OCI-LY7 (cell line): ENCODE measurements around the gene SLAMF8. TPM values are rescaled to one million over a fixed set of nuclear protein-coding genes. Genes with fewer than 3 reads are reported as not detected.

ENCODE experiments used
- BruUV-seq: library from RNA; stranded (reverse); fragments of 400-500 nt; replicated peaks from 2 replicates; lab custom pipeline; 2021; lab: Mats Ljungman, UMichigan
- CTCF ChIA-PET: fragments of 300-600 bp; sonication (Branson Sonifier 250); formaldehyde crosslinking; loops from one replicate; lab custom pipeline; 2022; ENCODE audit warnings: antibody characterized with exemption; ENCODE audit not compliant: unreplicated experiment; lab: Charles Lee
- POLR2A ChIA-PET: fragments of 300-600 bp; sonication (Branson Sonifier 250); formaldehyde crosslinking; loops from one replicate; lab custom pipeline; 2022; ENCODE audit warnings: antibody characterized with exemption; lab: Charles Lee
- DNase-seq: peaks from one replicate; pipeline ENCODE4 v3.0.0-alpha.2; 2015; ENCODE audit warnings: low spot score
- H2AFZ ChIP-seq: fragments of 200-600 bp; sonication (generic), shearing (Covaris generic); 2 replicates; pipeline ENCODE4 v1.6.1; 2014; ENCODE audit warnings: mild to moderate bottlenecking, antibody characterized with exemption, low read length, moderate library complexity
- H3K27ac ChIP-seq: fragments of 200-600 bp; sonication (generic); 2 replicates; pipeline ENCODE4 v1.5.1; 2014; ENCODE audit warnings: mixed run types, low read depth, mild to moderate bottlenecking, moderate library complexity, low read length, inconsistent platforms; ENCODE audit not compliant: poor library complexity, severe bottlenecking
- H3K36me3 ChIP-seq: fragments of 200-600 bp; sonication (generic); 2 replicates; pipeline ENCODE4 v1.6.1; 2014; ENCODE audit warnings: mild to moderate bottlenecking, antibody characterized with exemption, low read length, moderate library complexity, mixed read lengths; ENCODE audit not compliant: insufficient read depth
- H3K4me1 ChIP-seq: fragments of 200-600 bp; sonication (generic); 2 replicates; pipeline ENCODE4 v1.5.1; 2014; ENCODE audit warnings: mild to moderate bottlenecking, low read length; ENCODE audit not compliant: insufficient read depth, poor library complexity, severe bottlenecking
- H3K4me2 ChIP-seq: fragments of 200-600 bp; sonication (generic); 2 replicates; pipeline ENCODE4 v1.6.1; 2014; ENCODE audit warnings: mild to moderate bottlenecking, low read length
- H3K4me3 ChIP-seq: fragments of 200-600 bp; sonication (generic); 2 replicates; pipeline ENCODE4 v1.5.1; 2014; ENCODE audit warnings: mild to moderate bottlenecking, low read depth, low read length; ENCODE audit not compliant: poor library complexity, severe bottlenecking
- H3K79me2 ChIP-seq: fragments of 200-600 bp; sonication (generic); 2 replicates; pipeline ENCODE4 v1.6.1; 2016; ENCODE audit warnings: low read depth, mild to moderate bottlenecking, low read length, moderate library complexity, mixed read lengths; ENCODE audit not compliant: insufficient read depth
- H3K9me2 ChIP-seq: fragments of 200-600 bp; sonication (generic); 2 replicates; pipeline ENCODE4 v1.6.1; 2016; ENCODE audit warnings: mild to moderate bottlenecking, low read length, mixed read lengths; ENCODE audit not compliant: insufficient read depth
- H3K9me3 ChIP-seq: fragments of 200-600 bp; sonication (generic); 2 replicates; pipeline ENCODE4 v1.6.1; 2014; ENCODE audit warnings: mild to moderate bottlenecking, mixed run types, low read length, mixed read lengths
- H4K20me1 ChIP-seq: fragments of 200-600 bp; sonication (generic); 2 replicates; pipeline ENCODE4 v1.6.1; 2014; ENCODE audit warnings: mild to moderate bottlenecking, antibody characterized with exemption, low read length, moderate library complexity, mixed read lengths; ENCODE audit not compliant: insufficient read depth
- CTCF ChIP-seq: fragments of 200-600 bp; sonication (generic); conservative IDR thresholded peaks from 2 replicates; pipeline ENCODE4 v1.5.1; 2014; ENCODE audit warnings: mild to moderate bottlenecking, antibody characterized with exemption, low read length, moderate library complexity, mixed read lengths
- EZH2phosphoT487 ChIP-seq: fragments of 200-600 bp; sonication (generic); IDR thresholded peaks from 2 replicates; pipeline ENCODE4 v1.6.1; 2018; ENCODE audit warnings: low read depth, borderline replicate concordance, mild to moderate bottlenecking, mixed run types, antibody characterized with exemption, low read length, moderate library complexity, mixed read lengths
- intact Hi-C: fragments of 100-400 bp; cut with micrococcal nuclease; formaldehyde crosslinking; loops from one replicate; pipeline ENCODE4 v1.10.0; 2022; ENCODE audit not compliant: unreplicated experiment
- total RNA-seq, 2 experiments: library from RNA; depleted of rRNA in 1 of 2; stranded (reverse); fragments of >200 nt in 1 of 2; shearing (Covaris generic) in 1 of 2; gene quantifications; 2 replicates each; pipeline ENCODE4 v1.2.3, GENCODE V29; 2014 to 2022

Gene SLAMF8
- total RNA-seq, 2 experiments from 2014 or later: not detected

DNA sequence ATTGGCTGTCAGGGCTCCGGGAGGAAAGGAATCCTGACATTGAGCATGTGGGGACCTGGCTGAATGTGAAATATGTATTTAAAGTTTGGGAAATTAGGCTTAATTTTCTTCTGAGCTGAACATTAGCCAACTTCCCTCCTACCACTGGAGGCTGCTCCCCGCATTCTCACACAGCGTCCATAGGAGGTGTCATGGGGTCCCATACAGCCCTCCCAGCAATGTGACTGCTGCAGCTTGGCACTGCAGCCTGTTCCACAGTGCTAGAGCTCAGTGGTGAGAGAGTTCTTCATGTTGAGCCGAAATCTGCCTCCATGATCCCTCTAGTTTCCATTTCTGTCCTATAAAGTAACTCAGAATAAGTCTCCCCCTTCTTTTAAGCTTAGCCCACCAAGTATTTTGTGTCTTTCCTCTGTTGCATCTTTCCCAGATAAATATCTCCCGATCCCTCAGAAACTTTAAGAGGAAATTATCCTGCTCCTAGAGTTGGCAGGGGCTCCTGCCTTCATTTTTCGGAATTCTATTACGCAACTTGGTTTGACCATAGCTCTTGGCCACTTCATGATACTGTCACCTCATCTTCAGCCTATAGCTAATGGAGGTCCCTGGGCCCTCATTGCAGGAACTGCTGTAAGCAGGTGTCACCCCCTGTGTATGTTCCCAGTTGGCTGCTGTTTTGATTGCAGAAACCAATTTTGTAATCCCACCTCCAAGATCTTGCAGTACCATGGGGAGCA lies 22.6 kb upstream of the SLAMF8 start:
- no peak overlapping the region for H3K27ac ChIP-seq
- DNase-seq: no peak
- TF ChIP-seq CTCF (no peak), EZH2phosphoT487 (no peak)
- H3K9me3 ChIP-seq: no peaks in the 10 kb centered on the region
- ChIA-PET CTCF (no interaction called here), POLR2A (no interaction called here)
- no peak overlapping the region for H3K4me2 ChIP-seq
- no TSS peak for BruUV-seq
- no peaks in the 10 kb centered on the region for H4K20me1 ChIP-seq
- H3K4me3 ChIP-seq: no peak overlapping the region
- no peak overlapping the region for H2AFZ ChIP-seq
- no peaks in the 10 kb centered on the region for H3K79me2 ChIP-seq
- H3K4me1 ChIP-seq: no peaks in the 10 kb centered on the region
- intact Hi-C loops: no loop called here
- H3K9me2 ChIP-seq: no peaks in the 10 kb centered on the region
- no peaks in the 10 kb centered on the region for H3K36me3 ChIP-seq

GRCh38 chr1:159804924-159805323 lies 21.7 kb upstream of the SLAMF8 start:
- no peak overlapping the region for H2AFZ ChIP-seq
- H3K4me1 ChIP-seq: no peaks in the 10 kb centered on the region
- intact Hi-C loops: no loop called here
- H3K9me3 ChIP-seq: no peaks in the 10 kb centered on the region
- no peaks in the 10 kb centered on the region for H3K36me3 ChIP-seq
- H4K20me1 ChIP-seq: no peaks in the 10 kb centered on the region
- no peak for DNase-seq
- no TSS peak for BruUV-seq
- ChIA-PET CTCF (no interaction called here), POLR2A (interaction anchor here (0.9 kb wide), 1 partner anchor 28 kb away, joined by 3 read pairs; no protein-coding TSS in a partner anchor)
- no peak overlapping the region for H3K27ac ChIP-seq
- H3K4me2 ChIP-seq: no peak overlapping the region
- H3K4me3 ChIP-seq: no peak overlapping the region
- H3K9me2 ChIP-seq: no peaks in the 10 kb centered on the region
- no peaks in the 10 kb centered on the region for H3K79me2 ChIP-seq
- TF ChIP-seq CTCF (no peak), EZH2phosphoT487 (no peak)

DNA sequence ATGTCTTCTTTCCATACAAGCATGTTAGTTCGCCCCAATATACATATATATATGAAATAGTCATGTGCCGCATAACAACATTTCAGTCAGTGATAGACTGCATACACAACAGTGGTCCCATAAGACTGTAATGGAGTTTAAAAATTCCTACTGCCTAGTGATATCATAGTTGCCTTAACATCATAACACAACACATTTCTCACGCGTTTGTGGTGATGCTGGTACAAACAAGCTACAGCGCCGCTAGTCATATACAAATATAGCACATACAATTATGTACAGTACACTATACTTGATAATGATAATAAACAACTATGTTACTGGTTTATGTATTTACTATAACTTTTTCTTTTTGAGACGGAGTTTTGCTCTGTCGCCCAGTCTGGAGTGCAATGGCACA lies 10.7 kb upstream of the SLAMF8 start:
- Histone ChIP-seq H3K4me3 (no peak overlapping the region), H3K4me1 (no peaks in the 10 kb centered on the region), H3K79me2 (no peaks in the 10 kb centered on the region), H4K20me1 (no peaks in the 10 kb centered on the region), H3K36me3 (no peaks in the 10 kb centered on the region), H3K9me3 (no peaks in the 10 kb centered on the region), H2AFZ (no peak overlapping the region), H3K27ac (no peak overlapping the region), H3K4me2 (no peak overlapping the region), H3K9me2 (no peaks in the 10 kb centered on the region)
- TF ChIP-seq EZH2phosphoT487: no peak
- TF ChIP-seq CTCF: no peak
- ChIA-PET POLR2A (no interaction called here), CTCF (no interaction called here)
- BruUV-seq: no TSS peak
- intact Hi-C loops: no loop called here
- no peak for DNase-seq
